ENCODE data around the gene FREM1.

DNA sequence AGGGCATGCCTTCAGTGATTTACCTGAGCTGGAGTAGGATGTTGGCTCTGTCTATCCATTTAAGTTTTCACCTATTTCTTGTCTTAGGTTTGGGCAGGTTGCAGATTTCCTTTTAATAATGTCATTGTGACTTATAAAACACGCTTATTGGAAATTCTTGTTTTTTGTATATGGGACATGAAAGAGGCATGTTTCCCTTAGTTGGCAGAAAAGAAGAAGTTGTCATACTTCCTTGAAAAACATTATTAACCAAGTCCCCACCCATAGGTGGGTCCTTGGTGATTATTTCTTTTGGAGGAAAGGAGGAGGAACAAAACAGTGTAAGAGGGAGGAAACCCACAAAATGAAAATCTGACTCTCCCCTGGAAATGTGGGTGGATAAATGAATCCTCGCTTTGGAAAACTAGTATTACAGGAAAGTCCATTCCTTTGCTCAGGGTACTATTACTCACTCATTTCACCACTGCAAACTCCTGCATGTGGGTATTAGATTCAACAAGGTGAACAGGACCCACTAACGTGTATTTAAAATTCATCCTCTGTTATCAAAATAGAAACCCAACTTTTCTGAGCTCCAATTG lies 197.0 kb downstream of the FREM1 start:
- TF ChIP-seq, protein P1, sequence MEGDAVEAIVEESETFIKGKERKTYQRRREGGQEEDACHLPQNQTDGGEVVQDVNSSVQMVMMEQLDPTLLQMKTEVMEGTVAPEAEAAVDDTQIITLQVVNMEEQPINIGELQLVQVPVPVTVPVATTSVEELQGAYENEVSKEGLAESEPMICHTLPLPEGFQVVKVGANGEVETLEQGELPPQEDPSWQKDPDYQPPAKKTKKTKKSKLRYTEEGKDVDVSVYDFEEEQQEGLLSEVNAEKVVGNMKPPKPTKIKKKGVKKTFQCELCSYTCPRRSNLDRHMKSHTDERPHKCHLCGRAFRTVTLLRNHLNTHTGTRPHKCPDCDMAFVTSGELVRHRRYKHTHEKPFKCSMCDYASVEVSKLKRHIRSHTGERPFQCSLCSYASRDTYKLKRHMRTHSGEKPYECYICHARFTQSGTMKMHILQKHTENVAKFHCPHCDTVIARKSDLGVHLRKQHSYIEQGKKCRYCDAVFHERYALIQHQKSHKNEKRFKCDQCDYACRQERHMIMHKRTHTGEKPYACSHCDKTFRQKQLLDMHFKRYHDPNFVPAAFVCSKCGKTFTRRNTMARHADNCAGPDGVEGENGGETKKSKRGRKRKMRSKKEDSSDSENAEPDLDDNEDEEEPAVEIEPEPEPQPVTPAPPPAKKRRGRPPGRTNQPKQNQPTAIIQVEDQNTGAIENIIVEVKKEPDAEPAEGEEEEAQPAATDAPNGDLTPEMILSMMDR (IDR thresholded peaks at IDR 0.05; ENCODE audit: low read length): no peak
- no peak for TF ChIP-seq EZH2 (IDR thresholded peaks at IDR 0.05; ENCODE audit: borderline replicate concordance, low read length)
